ENCODE data around the gene NPHP4.

Gene NPHP4

DNA sequence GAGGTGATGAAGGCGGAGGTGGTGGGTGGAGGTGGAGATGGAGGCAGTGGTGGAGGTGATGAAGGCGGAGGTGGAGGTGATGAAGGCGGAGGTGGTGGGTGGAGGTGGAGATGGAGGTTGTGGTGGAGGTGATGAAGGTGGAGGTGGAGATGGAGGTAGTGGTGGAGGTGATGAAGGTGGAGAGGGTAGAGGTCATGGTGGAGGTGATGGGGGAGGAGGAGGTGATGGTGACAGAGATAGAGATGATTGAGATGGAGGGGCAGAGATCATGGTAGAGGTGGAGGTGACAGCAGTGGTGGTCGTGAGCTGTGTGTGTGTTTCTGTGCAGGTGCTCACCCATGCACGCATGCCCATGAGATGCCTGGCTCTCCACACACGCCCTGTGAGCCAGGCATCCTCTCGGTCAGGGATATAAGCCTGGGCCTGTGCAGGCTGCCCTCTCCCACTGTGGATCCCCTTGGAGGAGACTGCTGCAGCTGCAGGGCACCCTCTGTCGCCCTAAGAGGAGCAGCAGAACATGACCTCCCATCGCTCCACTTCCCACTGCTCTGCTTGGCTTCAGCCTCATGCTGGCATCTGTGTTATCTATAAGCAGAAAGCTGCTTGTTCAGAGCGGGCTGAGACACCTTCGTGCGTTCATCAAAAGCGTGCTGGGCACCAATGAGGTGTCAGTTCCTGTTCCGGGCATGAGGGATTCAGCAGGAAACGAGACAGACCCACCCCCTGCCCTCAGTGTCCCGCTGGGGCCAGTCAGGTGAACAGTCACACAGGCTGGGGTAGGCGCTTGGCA, 20.5 kb upstream of the NPHP4 start:
- Histone ChIP-seq H3K4me2 (ENCODE audit: low read depth, low read length) (no peak overlapping the region), H4K20me1 (ENCODE audit: insufficient read depth, low read length) (no peaks in the 10 kb centered on the region), H3K9me2 (replicated peaks; ENCODE audit: insufficient read depth, low read length) (no peaks in the 10 kb centered on the region), H3K9ac (ENCODE audit: low read length) (no peak overlapping the region), H3K27me3 (replicated peaks; ENCODE audit: insufficient read depth, low read length) (no peaks in the 10 kb centered on the region), H3K4me1 (ENCODE audit: low read length) (peaks cover 12% of the 10 kb centered on the region), H3F3A (ENCODE audit: insufficient read depth, low read length) (no peaks in the 10 kb centered on the region), H3K27ac (ENCODE audit: low read length) (no peak overlapping the region), H3K9me3 (replicated peaks; ENCODE audit: insufficient read depth, low read length) (no peaks in the 10 kb centered on the region), H3K79me2 (ENCODE audit: low read length) (peaks cover 42% of the 10 kb centered on the region), H3K36me3 (replicated peaks; ENCODE audit: insufficient read depth, low read length) (no peaks in the 10 kb centered on the region), H2AFZ (ENCODE audit: low read length) (no peak overlapping the region), H3K4me3 (ENCODE audit: low read length) (no peak overlapping the region)
- DNase-seq: no peak
- TF ChIP-seq CTCF (IDR thresholded peaks at IDR 0.05; ENCODE audit: low read length) (no peak), EZH2 (optimal IDR thresholded peaks at IDR 0.05; ENCODE audit: low read depth, low read length) (no peak), EZH2phosphoT487 (IDR thresholded peaks at IDR 0.05; ENCODE audit: low read length) (no peak)

DNA sequence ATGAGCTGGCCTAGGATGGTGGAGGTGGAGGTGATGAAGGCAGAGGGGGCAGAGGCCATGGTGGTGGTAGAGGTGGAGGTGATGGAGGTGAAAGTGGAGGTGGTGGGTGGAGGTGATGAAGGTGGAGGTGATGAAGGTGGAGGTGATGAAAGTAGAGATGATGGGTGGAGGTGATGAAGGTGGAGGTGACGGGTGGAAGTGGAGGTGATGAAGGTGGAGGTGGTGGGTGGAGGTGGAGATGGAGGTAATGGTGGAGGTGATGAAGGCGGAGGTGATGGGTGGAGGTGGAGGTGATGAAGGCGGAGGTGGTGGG, 19.7 kb upstream of the NPHP4 start:
- no peaks in the 10 kb centered on the region for H4K20me1 ChIP-seq (ENCODE audit: insufficient read depth, low read length)
- TF ChIP-seq CTCF (IDR thresholded peaks at IDR 0.05; ENCODE audit: low read length) (no peak), EZH2phosphoT487 (IDR thresholded peaks at IDR 0.05; ENCODE audit: low read length) (no peak), EZH2 (optimal IDR thresholded peaks at IDR 0.05; ENCODE audit: low read depth, low read length) (no peak)
- no peaks in the 10 kb centered on the region for H3K9me3 ChIP-seq (replicated peaks; ENCODE audit: insufficient read depth, low read length)
- H3K27ac ChIP-seq (ENCODE audit: low read length): no peak overlapping the region
- peaks cover 51% of the 10 kb centered on the region for H3K79me2 ChIP-seq (ENCODE audit: low read length)
- H3K4me3 ChIP-seq (ENCODE audit: low read length): no peak overlapping the region
- H3K36me3 ChIP-seq (replicated peaks; ENCODE audit: insufficient read depth, low read length): no peaks in the 10 kb centered on the region
- H3K4me1 ChIP-seq (ENCODE audit: low read length): peaks cover 12% of the 10 kb centered on the region
- H2AFZ ChIP-seq (ENCODE audit: low read length): no peak overlapping the region
- H3F3A ChIP-seq (ENCODE audit: insufficient read depth, low read length): no peaks in the 10 kb centered on the region
- no peak for DNase-seq
- H3K9me2 ChIP-seq (replicated peaks; ENCODE audit: insufficient read depth, low read length): no peaks in the 10 kb centered on the region
- no peaks in the 10 kb centered on the region for H3K27me3 ChIP-seq (replicated peaks; ENCODE audit: insufficient read depth, low read length)
- H3K9ac ChIP-seq (ENCODE audit: low read length): no peak overlapping the region
- no peak overlapping the region for H3K4me2 ChIP-seq (ENCODE audit: low read depth, low read length)

- no peak overlapping the region for H2AFZ ChIP-seq (ENCODE audit: low read length)
- no peaks in the 10 kb centered on the region for H3K9me3 ChIP-seq (replicated peaks; ENCODE audit: insufficient read depth, low read length)
- no peaks in the 10 kb centered on the region for H3F3A ChIP-seq (ENCODE audit: insufficient read depth, low read length)
- TF ChIP-seq EZH2phosphoT487 (IDR thresholded peaks at IDR 0.05; ENCODE audit: low read length): no peak
- no peak for TF ChIP-seq CTCF (IDR thresholded peaks at IDR 0.05; ENCODE audit: low read length)
- no peak for TF ChIP-seq EZH2 (optimal IDR thresholded peaks at IDR 0.05; ENCODE audit: low read depth, low read length)
- no peak overlapping the region for H3K4me3 ChIP-seq (ENCODE audit: low read length)
- peaks cover 12% of the 10 kb centered on the region for H3K4me1 ChIP-seq (ENCODE audit: low read length)
- peaks cover 54% of the 10 kb centered on the region for H3K79me2 ChIP-seq (ENCODE audit: low read length)
- H3K36me3 ChIP-seq (replicated peaks; ENCODE audit: insufficient read depth, low read length): no peaks in the 10 kb centered on the region
- no peak overlapping the region for H3K9ac ChIP-seq (ENCODE audit: low read length)
- no peak overlapping the region for H3K27ac ChIP-seq (ENCODE audit: low read length)
- H4K20me1 ChIP-seq (ENCODE audit: insufficient read depth, low read length): no peaks in the 10 kb centered on the region
- H3K27me3 ChIP-seq (replicated peaks; ENCODE audit: insufficient read depth, low read length): no peaks in the 10 kb centered on the region
- no peak overlapping the region for H3K4me2 ChIP-seq (ENCODE audit: low read depth, low read length)
- DNase-seq: no peak
- no peaks in the 10 kb centered on the region for H3K9me2 ChIP-seq (replicated peaks; ENCODE audit: insufficient read depth, low read length)
Observed at GRCh38 chr1:6011161-6011945, 19.1 kb upstream of the NPHP4 start.

Measured in MM.1S (cell line).